Adrenal gland (tissue), 12 donors: ENCODE data around the gene GNG2. TPM values are rescaled to one million over a fixed set of nuclear protein-coding genes. Genes with fewer than 3 reads are reported as not detected.

Experiments used
- DNase-seq, 7 donors: peaks; one replicate each; pipeline ENCODE4 v3.0.0-alpha.2; 2019 to 2020
- H3K27ac ChIP-seq, 5 donors: fragments of 200-600 bp; sonication (generic) in 4 of 5; 1 replicate in 3 of 5; 2 replicates in 2 of 5; pipeline versions ENCODE4 v1.5.1 to v1.8.0; 2016 to 2020; ENCODE audit warnings: mild to moderate bottlenecking in 1 of 5
- H3K27me3 ChIP-seq: fragments of 200-600 bp; 2 replicates; pipeline ENCODE4 v1.8.0; 2021
- H3K36me3 ChIP-seq, 2 donors: fragments of 200-600 bp; replicated peaks in 1 of 2; 1 replicate in 1 of 2; 2 replicates in 1 of 2; pipeline versions ENCODE4 v1.5.1 to v1.8.0; 2018 to 2022
- H3K4me1 ChIP-seq, 2 donors: fragments of 200-600 bp; replicated peaks in 1 of 2; 1 replicate in 1 of 2; 2 replicates in 1 of 2; pipeline versions ENCODE4 v1.5.1 to v1.8.0; 2018 to 2021
- H3K4me3 ChIP-seq, 4 donors: fragments of 200-600 bp; sonication (generic) in 3 of 4; one replicate each; pipeline ENCODE4 v1.5.1; 2016 to 2018
- H3K9me3 ChIP-seq, 3 donors: fragments of 200-600 bp; sonication (generic) in 1 of 3; replicated peaks in 1 of 3; 1 replicate in 2 of 3; 2 replicates in 1 of 3; pipeline versions ENCODE4 v1.5.1 to v1.8.0; 2016 to 2021
- POLR2A ChIP-seq, 2 donors: fragments of 450-650 bp; IDR thresholded peaks; one replicate each; pipeline ENCODE4 v1.6.1; 2017; ENCODE audit warnings: antibody characterized with exemption in 2 of 2, mild to moderate bottlenecking in 2 of 2, moderate library complexity in 1 of 2
- WGBS, 4 donors: extraction: QIAGEN DNeasy Blood & Tissue Kit in 2 of 4; methylation state at CpG; one replicate each; pipeline versions ENCODE4 v1.1.5 to v1.1.7; 2013 to 2017; 5-methylcytosine and 5-hydroxymethylcytosine counted together
- intact Hi-C, 2 donors: fragments of 100-400 bp; cut with DNase I; formaldehyde crosslinking; loops; one replicate each; pipeline versions ENCODE4 v1.14.1 to v1.15.0; 2022 to 2023
- polyA plus RNA-seq, 3 donors: library from polyadenylated mRNA; stranded (reverse); fragments of 200-250 nt in 2 of 3; fragments of 350-450 nt in 1 of 3; fragmentation: Illumina TruSeq in 1 of 3; extraction: RNeasy Lipid Tissue Mini Kit (QIAGEN cat#74804) in 1 of 3; gene quantifications; one replicate each; pipeline ENCODE4 v1.2.3, GENCODE V29; 2013 to 2014
- total RNA-seq, 9 donors: library from RNA; depleted of rRNA in 4 of 9; stranded (reverse); fragments of >200 nt in 4 of 9; fragments of 120-200 nt in 1 of 9; fragmentation: NEBNext Ultra II Directional in 1 of 9; extraction: Animal tissue kit (Norgen Biotek cat#: 25700) in 1 of 9; gene quantifications; one replicate each; pipeline versions ENCODE4 v1.1.0 to v1.2.4, GENCODE V29; 2013 to 2023
- TF ChIP-seq, protein P1 (sequence below), 6 experiments: fragments of 450-650 bp in 4 of 6; fragments of 200-600 bp in 2 of 6; sonication (generic) in 1 of 6; IDR thresholded peaks; 1 replicate in 5 of 6; 2 replicates in 1 of 6; pipeline versions ENCODE4 v1.5.1 to v1.8.0; 2016 to 2021; ENCODE audit warnings: antibody characterized with exemption in 6 of 6, mild to moderate bottlenecking in 2 of 6, moderate library complexity in 1 of 6
- donor health status: healthy with polysubstance abuse.
- donor health status: Bipolar disorder and iron deficiency.
- donor health status: DM: yes; HTN: yes; CAD: no.
- donor health status: DM: no; HTN: no; CAD: no.
- donor health status: DM: no; HTN: no; CAD: no.
- donor health status: DM: yes; HTN: yes; CAD: no.

Gene GNG2
- total and polyA plus RNA-seq, 12 donors: 6.7 to 61.4 (median 20.7) TPM

DNA sequence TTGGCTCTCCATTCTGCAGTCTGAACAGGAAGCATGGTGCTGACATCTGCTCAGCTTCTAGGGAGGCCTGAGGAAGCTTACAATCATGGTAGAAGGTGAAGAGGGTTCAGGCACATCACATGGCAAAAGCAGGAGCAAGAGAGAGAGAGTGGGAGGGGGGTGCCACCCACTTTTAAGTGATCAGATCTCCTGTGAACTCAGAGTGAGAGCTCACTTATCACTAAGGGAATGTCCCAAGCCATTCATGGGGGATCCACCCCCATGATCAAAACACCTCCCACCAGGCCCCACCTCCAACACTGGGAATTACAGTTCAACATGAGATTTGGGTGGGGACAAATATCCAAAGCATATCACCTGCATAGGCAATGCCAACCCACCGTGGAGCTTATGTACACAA, 9.8 kb upstream of the GNG2 start:
- 93 to 100% (median 97%) methylated on average over 1 of the region's 1 CpG for WGBS, 4 donors
- Histone ChIP-seq H3K9me3 (no peaks in the 10 kb centered on the region), H3K36me3 (no peaks in the 10 kb centered on the region), H3K4me1 (peaks cover 3 to 6% of the 10 kb centered on the region in 2 donors), H3K27me3 (no peaks in the 10 kb centered on the region), H3K27ac (no peak overlapping the region), H3K4me3 (no peak overlapping the region)
- TF ChIP-seq, protein P1, sequence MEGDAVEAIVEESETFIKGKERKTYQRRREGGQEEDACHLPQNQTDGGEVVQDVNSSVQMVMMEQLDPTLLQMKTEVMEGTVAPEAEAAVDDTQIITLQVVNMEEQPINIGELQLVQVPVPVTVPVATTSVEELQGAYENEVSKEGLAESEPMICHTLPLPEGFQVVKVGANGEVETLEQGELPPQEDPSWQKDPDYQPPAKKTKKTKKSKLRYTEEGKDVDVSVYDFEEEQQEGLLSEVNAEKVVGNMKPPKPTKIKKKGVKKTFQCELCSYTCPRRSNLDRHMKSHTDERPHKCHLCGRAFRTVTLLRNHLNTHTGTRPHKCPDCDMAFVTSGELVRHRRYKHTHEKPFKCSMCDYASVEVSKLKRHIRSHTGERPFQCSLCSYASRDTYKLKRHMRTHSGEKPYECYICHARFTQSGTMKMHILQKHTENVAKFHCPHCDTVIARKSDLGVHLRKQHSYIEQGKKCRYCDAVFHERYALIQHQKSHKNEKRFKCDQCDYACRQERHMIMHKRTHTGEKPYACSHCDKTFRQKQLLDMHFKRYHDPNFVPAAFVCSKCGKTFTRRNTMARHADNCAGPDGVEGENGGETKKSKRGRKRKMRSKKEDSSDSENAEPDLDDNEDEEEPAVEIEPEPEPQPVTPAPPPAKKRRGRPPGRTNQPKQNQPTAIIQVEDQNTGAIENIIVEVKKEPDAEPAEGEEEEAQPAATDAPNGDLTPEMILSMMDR (IDR thresholded peaks at IDR 0.05): no peak
- TF ChIP-seq POLR2A (IDR thresholded peaks at IDR 0.05): no peak
- no peak for DNase-seq
- intact Hi-C loops: no loop called here

DNA sequence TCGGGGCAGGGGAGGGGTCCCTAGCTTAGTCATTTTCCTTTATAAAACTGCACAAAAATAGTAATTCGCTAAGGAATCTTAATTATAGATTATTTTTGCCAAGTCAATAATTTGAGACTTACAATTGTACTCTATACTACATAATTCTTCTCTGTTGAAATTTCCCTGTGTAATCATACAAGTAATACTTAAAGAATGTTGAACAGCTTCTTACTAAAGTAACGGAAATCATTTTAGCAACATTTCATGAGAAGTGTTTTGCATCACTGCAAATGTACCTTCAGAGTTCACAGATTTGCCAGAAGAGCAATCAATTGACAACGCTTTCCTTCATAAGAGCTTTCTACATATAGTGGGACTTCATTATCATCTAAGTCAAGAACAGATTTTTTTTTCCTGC, 7.9 kb upstream of the GNG2 start:
- no peak for DNase-seq
- intact Hi-C loops: no loop called here
- Histone ChIP-seq H3K27me3 (no peaks in the 10 kb centered on the region), H3K4me3 (no peak overlapping the region), H3K27ac (no peak overlapping the region), H3K9me3 (no peaks in the 10 kb centered on the region), H3K36me3 (no peaks in the 10 kb centered on the region), H3K4me1 (peaks cover 6 to 10% of the 10 kb centered on the region in 2 donors)
- no peak for TF ChIP-seq POLR2A (IDR thresholded peaks at IDR 0.05)
- TF ChIP-seq, protein P1 (IDR thresholded peaks at IDR 0.05): no peak
- WGBS, 4 donors: 78 to 87% (median 84%) methylated on average over 4 of the region's 4 CpGs

DNA sequence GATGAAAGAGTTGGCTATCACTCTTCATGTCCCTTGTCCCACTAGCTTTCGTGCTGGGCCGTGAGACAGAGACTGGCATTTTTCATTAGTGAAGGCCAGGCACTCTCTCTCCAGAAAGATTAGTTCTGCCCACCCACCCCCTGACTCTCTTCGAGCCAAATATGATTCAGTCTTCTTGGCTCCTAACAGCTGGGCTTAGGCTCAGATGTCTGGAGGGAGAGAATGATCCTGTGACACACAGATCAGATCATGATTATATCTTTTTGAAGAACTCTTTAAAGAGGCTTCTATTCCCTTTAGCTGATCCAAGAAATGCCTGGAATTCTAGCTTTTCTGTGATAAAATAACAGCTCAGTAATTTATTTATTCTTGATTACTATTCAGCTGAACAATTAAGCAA, 5.2 kb upstream of the GNG2 start:
- DNase-seq: peak in 6 of 7 donors; percentile 37 to 77 (median 68)

DNA sequence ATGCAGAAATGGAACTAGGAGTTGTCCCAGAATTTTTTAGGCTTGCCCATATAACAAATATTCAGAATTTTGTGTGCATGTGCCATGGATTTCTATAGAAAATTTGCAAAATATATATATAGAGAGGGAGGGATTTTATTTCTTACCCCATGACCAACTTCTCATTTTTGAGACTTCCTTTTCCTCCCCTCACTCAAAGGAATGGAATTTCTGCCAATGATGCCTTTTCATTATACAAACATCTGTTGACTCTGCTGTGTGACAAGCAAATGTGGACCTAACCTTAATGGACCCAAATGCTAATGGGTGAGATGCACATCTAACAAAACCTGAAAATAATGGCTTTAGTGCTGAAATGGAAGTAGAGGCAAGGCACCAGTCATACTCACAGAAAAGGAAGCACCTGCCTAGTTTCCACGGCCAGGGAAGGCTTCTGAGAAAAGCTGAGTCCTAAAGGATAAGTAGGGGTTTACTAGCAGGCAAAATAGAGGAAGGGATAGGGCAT, 3.6 kb upstream of the GNG2 start:
- intact Hi-C loops: no loop called here
- H3K27ac ChIP-seq: no peak overlapping the region
- 75 to 83% (median 82%) methylated on average over 1 of the region's 1 CpG for WGBS, 4 donors

More for the DNA sequence above, 5.2 kb upstream of the GNG2 start:
- Histone ChIP-seq H3K9me3 (no peaks in the 10 kb centered on the region), H3K4me3 (no peak overlapping the region), H3K36me3 (no peaks in the 10 kb centered on the region), H3K4me1 (peaks cover 6 to 19% of the 10 kb centered on the region in 2 donors), H3K27me3 (no peaks in the 10 kb centered on the region), H3K27ac (peak overlapping the region in 1 of 5 donors; percentile 12)
- 23 to 32% (median 25%) methylated on average over 3 of the region's 3 CpGs for WGBS, 4 donors
- TF ChIP-seq, protein P1 (IDR thresholded peaks at IDR 0.05): no peak
- TF ChIP-seq POLR2A (IDR thresholded peaks at IDR 0.05): peak in 1 of 2 donors; percentile 9
- intact Hi-C loops: no loop called here

More for the DNA sequence above, 3.6 kb upstream of the GNG2 start:
- DNase-seq: no peak
- Histone ChIP-seq H3K36me3 (no peaks in the 10 kb centered on the region), H3K9me3 (no peaks in the 10 kb centered on the region), H3K4me1 (peaks cover 13 to 29% of the 10 kb centered on the region in 2 donors), H3K4me3 (no peak overlapping the region), H3K27me3 (no peaks in the 10 kb centered on the region)
- TF ChIP-seq, protein P1 (IDR thresholded peaks at IDR 0.05): no peak
- TF ChIP-seq POLR2A (IDR thresholded peaks at IDR 0.05): no peak
